T1000 (cell line): ENCODE results near the gene IGF1.
"Not testable (repeated sequence)": the region's sequence is repeated elsewhere in the genome, so short reads cannot be mapped to it uniquely, and the experiment has no call there.

ENCODE experiments used
- DNase-seq: peaks from one replicate; lab custom pipeline; 2025; ENCODE audit warnings: mixed read lengths; lab: John Stamatoyannopoulos, UW

IGF1 gene

GRCh38 chr12:102379346-102380162 lies 100.8 kb downstream of the IGF1 start:
- DNase-seq = no peak

DNA sequence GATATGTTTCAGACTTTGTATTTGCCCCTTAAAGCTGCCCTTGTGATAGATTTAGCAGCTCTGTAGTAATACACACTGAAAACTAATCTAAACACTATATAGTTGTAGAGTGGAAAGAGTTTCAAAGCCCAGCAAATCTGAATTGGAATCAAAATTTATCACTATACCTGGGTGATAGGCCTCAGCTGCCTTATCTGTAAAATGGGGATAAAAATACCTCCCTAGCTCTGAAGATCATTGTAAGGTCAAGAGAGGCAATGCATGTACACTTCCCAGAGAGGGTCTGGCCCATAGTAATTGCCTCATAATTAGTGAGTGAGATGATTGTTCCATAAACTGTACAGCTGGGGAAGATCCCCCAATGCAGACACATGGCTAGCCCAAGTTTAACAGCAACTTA lies 103.6 kb downstream of the IGF1 start:
- no peak for DNase-seq

DNA sequence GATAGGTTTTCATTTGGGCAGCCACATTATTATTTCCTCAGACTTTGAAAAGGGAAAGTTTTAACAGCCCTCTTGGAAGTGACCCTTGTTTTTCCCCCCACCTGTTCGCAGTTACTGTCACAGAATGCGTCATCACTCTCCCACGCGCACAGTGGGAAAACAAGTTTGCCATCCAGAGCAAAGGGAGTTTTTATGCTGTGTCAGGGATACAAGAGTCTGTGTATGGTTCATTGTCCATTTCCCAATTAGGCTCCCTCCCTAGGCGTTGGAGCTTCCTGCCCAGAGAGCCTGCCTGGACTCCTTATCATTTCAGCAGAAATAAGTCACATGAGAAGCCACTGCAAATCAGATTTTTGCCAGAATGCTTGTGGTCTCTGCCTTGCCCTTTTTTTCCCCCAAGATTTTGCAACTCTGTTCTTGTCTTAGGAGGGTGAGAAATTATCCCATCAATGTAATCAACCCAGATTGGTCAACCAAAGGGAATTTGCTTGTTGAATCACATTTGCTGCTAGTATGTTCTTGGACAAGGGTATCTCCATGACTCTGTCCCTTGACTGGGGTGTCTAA lies 104.1 kb downstream of the IGF1 start:
- DNase-seq = no peak

DNA sequence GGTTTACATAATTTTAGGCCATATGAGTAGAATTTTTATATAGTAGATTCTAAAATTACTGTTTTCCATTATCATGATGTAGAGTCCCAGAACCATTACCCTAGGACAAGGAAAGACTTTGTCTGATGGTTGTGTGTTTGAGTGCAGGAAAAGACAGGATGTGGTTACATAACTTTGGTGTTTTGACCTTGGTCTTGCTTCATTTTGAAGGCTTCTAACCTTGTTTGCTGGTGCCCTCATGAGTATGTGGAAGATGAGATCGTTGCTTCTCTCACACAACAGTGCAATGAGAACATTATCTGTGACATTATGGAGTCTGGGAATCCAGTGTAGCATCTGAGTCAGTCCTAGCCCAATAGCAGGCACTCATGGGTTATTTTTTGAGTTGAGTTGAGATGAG lies 106.2 kb downstream of the IGF1 start:
- DNase-seq = no peak

GRCh38 chr12:102372087-102372486 lies 108.3 kb downstream of the IGF1 start:
- DNase-seq = no peak

DNA sequence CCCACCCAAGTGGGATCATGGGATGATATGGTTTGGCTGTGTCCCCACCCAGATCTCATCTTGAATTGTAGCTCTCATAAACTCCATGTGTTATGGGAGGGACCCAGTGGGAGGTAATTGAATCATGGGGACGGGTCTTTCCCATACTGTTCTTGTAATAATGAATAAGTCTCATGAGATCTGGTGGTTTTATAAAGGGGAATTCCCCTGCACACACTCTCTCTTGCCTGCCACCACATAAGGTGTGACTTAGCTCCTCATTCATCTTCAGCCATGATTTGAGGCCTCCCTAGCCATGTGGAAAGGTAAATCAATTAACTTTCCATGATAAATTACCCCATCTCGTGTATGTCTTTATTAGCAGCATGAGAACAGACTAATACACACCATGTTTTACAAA lies 109.2 kb downstream of the IGF1 start:
- no peak for DNase-seq

DNA sequence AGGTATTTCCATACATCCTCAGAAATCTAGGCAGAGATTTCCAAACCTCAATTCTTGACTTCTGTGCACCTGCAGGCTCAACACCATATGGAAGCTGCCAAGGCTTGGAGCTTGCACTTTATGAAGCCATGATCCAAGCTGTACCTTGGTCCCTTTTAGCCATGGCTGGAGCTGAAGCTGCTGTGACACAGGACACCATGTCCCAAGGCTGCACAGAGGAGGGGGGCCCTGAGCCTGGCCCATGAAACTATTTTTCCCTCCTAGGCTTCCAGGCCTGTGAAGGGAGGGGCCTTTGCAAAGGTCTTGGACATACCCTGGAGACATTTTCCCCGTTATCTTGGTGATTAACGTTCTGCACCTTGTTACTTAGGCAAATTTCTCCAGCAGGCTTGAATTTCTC lies 110.5 kb downstream of the IGF1 start:
- DNase-seq = no peak

- DNase-seq = no peak
These were observed 115.0 kb downstream of the IGF1 start for GRCh38 chr12:102365365-102365764.

DNA sequence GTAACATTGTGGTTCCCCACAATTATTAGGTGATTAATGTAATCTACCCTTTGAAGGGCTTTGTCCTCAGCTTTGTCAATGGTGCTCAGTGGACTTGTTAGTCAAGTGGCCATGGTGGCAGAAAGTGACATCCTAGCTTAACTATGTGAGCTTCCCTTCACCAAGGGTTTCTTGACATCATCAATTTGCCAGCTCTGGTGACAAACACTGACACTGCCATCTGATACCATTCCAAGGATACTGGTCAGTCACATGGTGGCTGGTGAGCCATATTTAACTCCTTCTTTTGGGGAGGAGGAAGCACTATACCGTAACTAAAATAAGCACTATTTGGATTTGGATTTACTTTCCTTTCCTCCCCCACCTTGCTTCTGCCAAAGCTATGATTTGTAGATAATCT lies 115.7 kb downstream of the IGF1 start:
- no peak for DNase-seq

DNA sequence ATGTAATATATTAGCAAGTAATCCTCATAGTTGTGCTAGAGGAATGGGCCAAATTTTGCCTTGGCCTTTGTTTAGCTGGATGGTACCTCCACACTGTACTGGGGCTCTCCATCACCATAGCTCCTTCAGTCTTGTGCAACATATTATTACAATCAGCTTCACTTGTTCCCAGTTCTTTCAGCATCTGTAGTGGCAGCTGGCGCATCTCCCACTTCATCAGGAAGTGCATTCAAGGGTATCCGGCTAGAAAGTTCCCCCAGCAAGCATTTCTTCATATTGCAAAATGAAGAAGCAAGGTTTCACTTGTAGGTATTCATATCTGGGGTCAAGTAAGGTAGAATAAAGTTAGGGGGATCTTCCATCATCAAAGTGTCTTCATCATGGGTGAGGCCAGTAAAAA lies 123.7 kb downstream of the IGF1 start:
- DNase-seq = no peak

DNA sequence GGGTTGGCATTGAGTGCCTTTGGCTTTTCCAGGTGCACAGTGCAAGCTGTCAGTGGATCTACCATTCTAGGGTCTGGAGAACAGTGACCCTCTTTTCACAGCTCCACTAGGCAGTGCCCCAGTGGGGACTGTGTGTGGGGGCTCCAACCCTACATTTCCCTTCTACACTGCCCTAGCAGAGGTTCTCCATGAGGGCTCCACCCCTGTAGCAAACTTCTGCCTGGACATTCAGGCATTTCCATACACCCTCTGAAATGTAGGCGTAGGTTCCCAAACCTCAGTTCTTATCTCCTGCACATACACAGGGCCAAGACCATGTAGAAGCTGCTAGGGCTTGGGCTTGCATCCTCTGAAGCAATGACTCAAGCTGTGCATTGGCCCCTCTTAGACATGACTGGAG lies 126.1 kb downstream of the IGF1 start:
- not testable (repeated sequence) for DNase-seq

- no peak for DNase-seq
These were observed 129.0 kb downstream of the IGF1 start for GRCh38 chr12:102351322-102351721.

DNA sequence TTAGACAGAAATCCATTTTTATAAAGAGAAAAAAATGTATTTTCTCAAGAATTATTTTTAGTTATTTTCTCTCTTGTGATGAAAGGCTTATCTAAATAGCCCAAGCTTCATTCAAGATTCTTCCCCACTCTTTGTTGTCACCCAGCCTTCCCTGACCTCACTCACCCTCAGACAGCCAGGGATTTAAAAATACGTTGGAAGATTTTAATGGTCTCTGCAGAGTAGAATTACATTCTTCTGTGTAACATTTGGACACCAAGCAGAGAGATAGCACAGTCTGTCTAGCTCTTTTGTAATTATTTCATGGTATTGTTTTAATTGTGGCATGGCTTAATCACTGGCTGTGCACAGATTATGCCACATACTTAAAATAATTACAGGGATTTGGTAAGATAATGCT lies 130.3 kb downstream of the IGF1 start:
- DNase-seq = no peak

DNA sequence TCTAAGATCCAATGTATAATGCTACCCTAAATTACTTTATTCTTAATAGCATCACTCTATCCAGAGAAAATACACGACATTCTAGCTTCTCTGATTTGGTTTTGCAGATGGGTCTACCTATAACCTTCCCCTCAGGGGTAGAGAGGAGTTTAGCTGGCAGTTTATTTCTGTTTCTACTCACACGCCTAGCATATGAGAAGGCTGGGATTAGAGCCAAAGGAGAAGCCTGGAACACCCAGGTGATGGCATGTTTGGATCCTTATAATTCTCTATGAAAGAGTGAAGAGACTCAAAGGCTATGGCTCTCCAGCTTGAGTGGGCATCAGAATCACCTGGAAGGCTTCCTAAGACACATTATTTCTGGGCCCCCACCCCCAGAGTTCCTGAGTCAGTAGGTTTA lies 131.3 kb downstream of the IGF1 start:
- DNase-seq = no peak

- no peak for DNase-seq
These were observed 132.6 kb downstream of the IGF1 start for GRCh38 chr12:102347811-102348210.
